NCI-H1048 (cell line): ENCODE measurements around the gene SSBP2.

ENCODE experiments used
- DNase-seq: peaks from one replicate; lab custom pipeline; 2025; lab: John Stamatoyannopoulos, UW

The SSBP2 gene

DNA sequence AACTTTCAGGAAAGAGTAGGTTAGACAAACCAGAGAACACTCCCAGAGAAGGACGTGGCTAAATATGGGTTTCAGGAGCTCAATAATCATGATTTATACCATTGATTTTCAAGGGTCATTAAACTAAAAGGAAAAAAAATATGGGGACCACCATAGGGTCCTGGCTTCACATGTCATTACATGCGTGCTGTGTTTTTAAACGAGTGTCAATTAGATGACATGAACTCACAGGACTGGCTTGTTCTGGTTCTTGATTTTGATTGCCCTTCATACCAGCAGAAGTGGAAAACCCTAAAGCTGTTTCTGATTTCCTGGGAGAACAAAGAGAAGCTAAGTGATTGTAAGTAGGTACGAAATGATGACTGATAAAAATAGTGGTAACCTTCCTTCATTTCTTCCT lies 362.7 kb downstream of the SSBP2 start:
- no peak for DNase-seq

DNA sequence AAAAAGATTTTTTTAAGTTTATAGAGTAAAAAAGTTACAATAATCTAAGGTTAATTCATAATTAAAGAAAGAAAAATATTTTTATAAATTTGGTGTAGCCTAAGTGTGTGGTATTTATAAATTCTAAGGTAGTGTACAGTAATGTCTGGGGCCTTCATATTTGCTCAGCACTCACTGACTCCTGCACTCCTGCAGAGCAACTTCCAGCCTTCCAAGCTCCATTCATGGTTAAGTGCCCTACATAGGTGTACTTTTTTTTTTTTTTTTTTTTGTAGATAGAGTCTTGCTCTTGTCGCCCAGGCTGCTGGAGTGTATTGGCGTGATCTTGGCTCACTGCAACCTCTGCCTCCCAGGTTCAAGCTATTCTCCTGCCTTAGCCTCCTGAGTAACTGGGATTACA lies 367.0 kb downstream of the SSBP2 start:
- DNase-seq: no peak

DNA sequence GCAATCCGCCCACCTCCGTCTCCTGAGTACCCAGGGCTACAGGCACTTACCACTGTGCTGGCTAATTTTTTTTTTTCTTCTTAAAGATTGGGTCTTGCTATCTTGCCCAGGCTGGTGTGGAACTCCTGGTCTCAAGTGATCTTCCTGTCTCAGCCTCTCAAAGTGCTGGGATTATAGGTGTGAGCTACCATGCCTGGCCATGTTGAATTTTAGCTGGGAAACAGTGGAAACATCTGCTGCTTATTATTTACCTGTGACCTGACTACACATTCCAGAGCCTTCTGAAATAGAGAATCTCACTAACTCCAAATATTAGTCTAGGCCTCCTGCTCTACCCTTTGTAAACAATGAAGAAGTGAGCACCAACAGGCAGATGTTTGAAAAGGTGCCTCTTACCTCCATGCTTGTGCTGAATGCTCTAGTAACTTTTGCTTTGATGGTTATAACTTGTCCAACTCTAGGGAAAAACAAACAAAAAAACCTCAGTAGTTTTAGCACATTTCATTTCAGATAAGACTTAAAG lies 379.5 kb downstream of the SSBP2 start:
- DNase-seq: no peak

DNA sequence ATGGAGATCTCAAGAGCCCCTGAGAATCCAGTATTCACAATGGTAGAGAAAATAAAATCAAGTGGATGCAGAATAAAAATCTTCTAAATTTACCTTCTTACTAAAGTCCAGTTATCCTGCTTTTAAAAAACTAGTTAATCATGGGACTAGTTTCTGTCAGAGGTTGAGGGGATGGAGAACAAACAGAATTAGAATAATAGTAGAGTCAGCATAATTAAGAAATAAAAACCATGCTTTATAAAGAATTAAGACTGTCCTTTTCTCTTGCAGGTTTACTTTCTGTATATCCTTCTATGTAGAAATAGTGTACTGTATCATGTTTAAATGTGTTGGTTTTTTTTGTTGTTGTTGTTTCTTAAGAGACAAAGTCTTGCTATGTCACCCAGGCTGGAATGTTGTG lies 380.0 kb downstream of the SSBP2 start:
- no peak for DNase-seq

DNA sequence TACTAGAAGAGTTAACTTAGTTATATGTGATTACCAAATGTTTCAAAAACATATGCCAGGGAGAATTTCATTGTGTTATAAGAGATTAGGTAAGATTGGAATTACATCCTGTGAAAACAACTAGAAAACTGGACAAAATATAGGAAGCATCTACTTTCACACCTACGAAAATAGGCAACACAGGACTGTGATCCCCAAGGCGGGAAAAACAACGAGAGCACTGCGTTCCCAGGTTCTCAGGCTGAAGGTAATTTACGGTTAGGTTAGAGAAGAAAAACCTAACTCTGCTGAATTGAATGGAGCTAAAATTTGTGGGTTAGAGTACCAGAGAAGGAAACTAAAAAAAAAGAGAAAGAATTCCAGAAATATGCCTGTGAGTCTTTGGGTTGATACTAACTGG lies 385.4 kb downstream of the SSBP2 start:
- DNase-seq: no peak

DNA sequence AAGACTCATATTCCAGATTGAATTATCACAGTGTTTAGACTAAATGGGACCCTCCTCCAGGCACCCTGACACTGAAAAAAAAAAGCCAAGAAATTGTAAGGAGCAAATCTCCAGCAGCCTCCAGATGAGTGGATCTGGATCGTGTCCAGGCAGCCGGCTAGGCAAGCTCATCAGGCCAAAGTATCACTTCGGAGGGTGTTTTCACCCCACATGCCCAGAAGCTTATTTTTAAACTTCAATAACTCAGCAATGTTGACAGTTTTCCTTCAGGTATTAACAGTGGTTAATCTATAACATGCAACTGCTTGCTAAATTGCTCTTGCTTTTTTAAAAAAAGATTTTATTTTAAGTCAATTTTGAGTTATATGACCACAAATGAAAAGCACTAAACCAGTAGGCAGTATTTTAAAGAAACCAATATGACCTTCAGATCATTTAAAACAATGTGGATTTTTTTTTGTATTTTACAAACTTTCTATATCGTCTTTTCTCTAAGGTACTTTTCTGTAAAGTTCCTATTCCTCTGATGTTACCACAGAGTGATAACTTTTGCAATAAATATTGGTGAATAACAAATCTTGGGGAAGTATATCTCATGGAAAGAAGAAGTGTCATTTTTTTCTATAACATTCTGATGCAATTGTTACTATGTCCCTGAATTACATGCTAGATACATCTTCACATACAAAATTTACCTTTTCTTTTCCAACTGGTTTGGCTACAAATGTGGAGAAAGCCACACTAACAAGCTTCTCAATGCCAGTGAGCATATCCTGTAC lies 387.6 kb downstream of the SSBP2 start:
- no peak for DNase-seq
